Endothelial cell of umbilical vein (primary cell): ENCODE results near the gene RAB3C.

Source experiments
- GATA2 ChIP-seq: IDR thresholded peaks from 2 replicates; pipeline ENCODE4 v1.7.0; 2011; ENCODE audit warnings: low read depth, mild to moderate bottlenecking, moderate library complexity, mixed read lengths, low read length; ENCODE audit not compliant: insufficient read length, insufficient read depth
- POLR2A ChIP-seq: IDR thresholded peaks from 2 replicates; pipeline ENCODE4 v1.6.1; 2012; ENCODE audit warnings: low read depth, mild to moderate bottlenecking, control low read depth, low read length
- POLR2AphosphoS5 ChIP-seq: IDR thresholded peaks from 2 replicates; pipeline ENCODE4 v1.6.1; 2012; ENCODE audit warnings: low read depth, mild to moderate bottlenecking, control low read depth, low read length, moderate library complexity; ENCODE audit not compliant: insufficient read depth
- TF ChIP-seq, protein P1 (sequence below), 2 donors: IDR thresholded peaks; 1 replicate in 1 of 2; 2 replicates in 1 of 2; pipeline ENCODE4 v1.5.1; 2011; ENCODE audit warnings: low read length in 2 of 2, mild to moderate bottlenecking in 2 of 2, moderate library complexity in 2 of 2, control low read depth in 1 of 2, inconsistent platforms in 1 of 2, low read depth in 1 of 2; ENCODE audit not compliant: insufficient read depth in 1 of 2; ENCODE audit errors: extremely low read depth in 1 of 2

- TF ChIP-seq, protein P1, sequence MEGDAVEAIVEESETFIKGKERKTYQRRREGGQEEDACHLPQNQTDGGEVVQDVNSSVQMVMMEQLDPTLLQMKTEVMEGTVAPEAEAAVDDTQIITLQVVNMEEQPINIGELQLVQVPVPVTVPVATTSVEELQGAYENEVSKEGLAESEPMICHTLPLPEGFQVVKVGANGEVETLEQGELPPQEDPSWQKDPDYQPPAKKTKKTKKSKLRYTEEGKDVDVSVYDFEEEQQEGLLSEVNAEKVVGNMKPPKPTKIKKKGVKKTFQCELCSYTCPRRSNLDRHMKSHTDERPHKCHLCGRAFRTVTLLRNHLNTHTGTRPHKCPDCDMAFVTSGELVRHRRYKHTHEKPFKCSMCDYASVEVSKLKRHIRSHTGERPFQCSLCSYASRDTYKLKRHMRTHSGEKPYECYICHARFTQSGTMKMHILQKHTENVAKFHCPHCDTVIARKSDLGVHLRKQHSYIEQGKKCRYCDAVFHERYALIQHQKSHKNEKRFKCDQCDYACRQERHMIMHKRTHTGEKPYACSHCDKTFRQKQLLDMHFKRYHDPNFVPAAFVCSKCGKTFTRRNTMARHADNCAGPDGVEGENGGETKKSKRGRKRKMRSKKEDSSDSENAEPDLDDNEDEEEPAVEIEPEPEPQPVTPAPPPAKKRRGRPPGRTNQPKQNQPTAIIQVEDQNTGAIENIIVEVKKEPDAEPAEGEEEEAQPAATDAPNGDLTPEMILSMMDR (IDR thresholded peaks at IDR 0.05; ENCODE audit: extremely low read depth in 1 of 2, insufficient read depth in 1 of 2, low read depth in 1 of 2, low read length in 2 of 2), result no peak
- TF ChIP-seq POLR2A (no peak), POLR2AphosphoS5 (no peak), GATA2 (no peak)
These were observed at the start of gene RAB3C for GRCh38 chr5:58582803-58583491.
